ENCODE data around the gene RAB20. TPM values are rescaled to one million over a fixed set of nuclear protein-coding genes. Genes with fewer than 3 reads are reported as not detected.

RAB20 gene
- total and polyA plus RNA-seq, 2 of the 8 experiments (the other 6 are each of a cell fraction or from before 2014, with no cell fraction given): 14.8 to 27.9 TPM

GRCh38 chr13:110533771-110534670, 27.5 kb downstream of the RAB20 start:
- Histone ChIP-seq H2AFZ (ENCODE audit: low read length) (no peak overlapping the region), H4K91ac (replicated peaks; ENCODE audit: insufficient read length, low read length) (no peak overlapping the region), H3K9me3 (ENCODE audit: insufficient read depth in 2 of 2, low read depth in 1 of 2, low read length in 1 of 2) (peaks cover 0 to 3% of the 10 kb centered on the region in 2 experiments; a peak in 1 of 4 replicates), H3K9ac (replicated peaks in 1 of 4; ENCODE audit: extremely low read depth in 1 of 4, low read depth in 3 of 4, low read length in 3 of 4) (no peak overlapping the region), H3K18ac (ENCODE audit: extremely low read depth, low read length) (no peak overlapping the region), H3K79me1 (ENCODE audit: low read depth, low read length) (0 out of 2 replicates have a peak, but pooled peaks cover 5% of the 10 kb centered on the region), H2BK20ac (ENCODE audit: low read length) (no peak overlapping the region), H3K79me2 (ENCODE audit: control insufficient read depth in 1 of 2, insufficient read depth in 2 of 2, low read length in 2 of 2) (peaks cover 0 to 10% of the 10 kb centered on the region in 2 experiments; a peak in 1 of 4 replicates), H2BK5ac (ENCODE audit: low read depth, low read length) (peak overlapping the region; percentile 40; the same call in 1 of the 2 replicates), H3K23ac (ENCODE audit: insufficient read length) (no peak overlapping the region), H3K4me3 (ENCODE audit: extremely low read depth in 1 of 4, insufficient read depth in 2 of 4, low read depth in 3 of 4, low read length in 4 of 4) (no peak overlapping the region), H3K4ac (replicated peaks; ENCODE audit: insufficient read length, low read depth, low read length) (peak overlapping the region; percentile 35), H4K5ac (ENCODE audit: insufficient read length, low read depth, low read length) (no peak overlapping the region), H4K20me1 (replicated peaks in 1 of 2; ENCODE audit: control insufficient read depth in 1 of 2, insufficient read depth in 2 of 2, low read length in 2 of 2) (peaks cover 0 to 3% of the 10 kb centered on the region in 2 experiments), H3K27ac (ENCODE audit: low read depth, low read length) (no peak overlapping the region), H2BK15ac (ENCODE audit: low read length) (no peak overlapping the region), H3K4me1 (replicated peaks in 1 of 4; ENCODE audit: control insufficient read depth in 3 of 4, insufficient read depth in 4 of 4, low read length in 3 of 4) (peaks cover 0 to 14% (median 10%) of the 10 kb centered on the region in 4 experiments), H3K36me3 (ENCODE audit: control insufficient read depth in 2 of 4, insufficient read depth in 4 of 4, low read length in 3 of 4) (no peaks in the 10 kb centered on the region), H2BK120ac (replicated peaks; ENCODE audit: low read depth, low read length) (no peak overlapping the region), H2BK12ac (ENCODE audit: low read depth, low read length) (no peak overlapping the region), H2AK5ac (ENCODE audit: low read depth, low read length) (no peak overlapping the region), H3K23me2 (ENCODE audit: low read depth, low read length) (no peaks in the 10 kb centered on the region), H4K8ac (ENCODE audit: extremely low read depth, insufficient read depth, low read length) (no peak overlapping the region), H3K4me2 (ENCODE audit: insufficient read depth in 1 of 2, low read depth in 2 of 2, low read length in 2 of 2) (no peak overlapping the region), H3K56ac (replicated peaks; ENCODE audit: insufficient read length, low read depth, low read length) (no peak overlapping the region), H3K27me3 (replicated peaks in 1 of 4; ENCODE audit: control insufficient read depth in 3 of 4, extremely low read depth in 1 of 4, insufficient read depth in 3 of 4, low read length in 3 of 4) (no peaks in the 10 kb centered on the region), H3K14ac (ENCODE audit: insufficient read length) (no peak overlapping the region)
- FAIRE-seq (no peak), DNase-seq (ENCODE audit: low read depth in 1 of 2, low spot score in 2 of 2) (no peak)
- CTCF ChIA-PET (ENCODE audit: partially characterized antibody): interaction anchor here (0.8 to 1.5 kb wide), 4 partner anchors 17 to 24 kb away, joined by 3 read pairs; no protein-coding TSS in a partner anchor
- POLR2A ChIA-PET (ENCODE audit: partially characterized antibody): interaction anchor here (0.8 to 1.8 kb wide), 3 partner anchors 16 to 28 kb away, joined by 3 to 4 read pairs (median 3); partner anchors contain the start of gene RAB20
- 91% methylated on average over 16 of the region's 16 CpGs; no CpG with 5 or more reads in 1 of the 2 experiments for WGBS, 2 experiments (ENCODE audit: extremely low coverage in 1 of 2, insufficient coverage in 1 of 2, insufficient read length in 1 of 2, insufficient replicate concordance in 2 of 2, low coverage in 1 of 2, low lambda C conversion rate in 2 of 2, missing lambda C conversion rate in 1 of 2)
- TF ChIP-seq CTBP2 (IDR thresholded peaks at IDR 0.05; ENCODE audit: borderline replicate concordance, insufficient read depth, insufficient read length, low read length): no peak
- TF ChIP-seq ATF2 (IDR thresholded peaks at IDR 0.05; ENCODE audit: low read length): no peak
- TF ChIP-seq JUN (IDR thresholded peaks at IDR 0.05; ENCODE audit: low read depth, low read length): no peak
- TF ChIP-seq GABPA (IDR thresholded peaks at IDR 0.05; ENCODE audit: borderline replicate concordance, insufficient read depth, low read length): no peak
- no peak for TF ChIP-seq YY1 (IDR thresholded peaks at IDR 0.05; ENCODE audit: low read depth, low read length)
- TF ChIP-seq POU5F1 (IDR thresholded peaks at IDR 0.05; ENCODE audit: low read depth, low read length): no peak
- TF ChIP-seq SIN3A (conservative IDR thresholded peaks at IDR 0.05 in 1 of 2, IDR thresholded peaks at IDR 0.05 in 1 of 2; ENCODE audit: low read depth in 1 of 2, low read length in 2 of 2): no peak
- no peak for TF ChIP-seq BRCA1 (IDR thresholded peaks at IDR 0.05; ENCODE audit: low read depth, low read length)
- no peak for TF ChIP-seq GTF2F1 (IDR thresholded peaks at IDR 0.05; ENCODE audit: borderline replicate concordance, low read depth, low read length)
